BJ (cell line): ENCODE measurements around the gene MTA3. TPM values are rescaled to one million over a fixed set of nuclear protein-coding genes. Genes with fewer than 3 reads are reported as not detected.
A peak's percentile ranks its signal among the peaks of the same experiment; 100 is the strongest.
"Not testable (repeated sequence)": the region's sequence is repeated elsewhere in the genome, so short reads cannot be mapped to it uniquely, and the experiment has no call there.

Experiments
- CTCF ChIA-PET: fragments of 350-600 bp; formaldehyde crosslinking; extraction: SDS; loops from one replicate; lab custom pipeline; 2021; ENCODE audit warnings: antibody characterized with exemption, inconsistent platforms; lab: Yijun Ruan, JAX
- POLR2A ChIA-PET: fragments of 300-600 bp; sonication (Branson Sonifier 250); formaldehyde crosslinking; extraction: SDS; loops from one replicate; lab custom pipeline; 2021; ENCODE audit warnings: antibody characterized with exemption; lab: Charles Lee
- DNase-seq: peaks from one replicate; pipeline ENCODE4 v3.0.0-alpha.2; 2011; ENCODE audit warnings: low read depth
- H3K27me3 ChIP-seq: 2 replicates; pipeline ENCODE4 v1.6.0; 2011; ENCODE audit warnings: low read length; ENCODE audit not compliant: control insufficient read depth, insufficient read depth
- H3K36me3 ChIP-seq: 2 replicates; pipeline ENCODE4 v1.5.1; 2011; ENCODE audit warnings: low read length; ENCODE audit not compliant: control insufficient read depth, insufficient read depth
- H3K4me3 ChIP-seq: 2 replicates; pipeline ENCODE4 v1.5.1; 2011; ENCODE audit warnings: low read depth, mild to moderate bottlenecking, control low read depth, low read length
- polyA plus RNA-seq: library from polyadenylated mRNA; depleted of rRNA; stranded (reverse); fragments of >200 nt; gene quantifications from 2 replicates; pipeline ENCODE4 v1.2.3, GENCODE V29; 2011
- TF ChIP-seq, protein P1 (sequence below): IDR thresholded peaks from 2 replicates; pipeline ENCODE4 v1.5.1; 2011; ENCODE audit warnings: low read depth, mild to moderate bottlenecking, control low read depth, inconsistent platforms, low read length, moderate library complexity; ENCODE audit not compliant: insufficient read depth

The MTA3 gene
- polyA plus RNA-seq, 1 experiment: 23.2 TPM

DNA sequence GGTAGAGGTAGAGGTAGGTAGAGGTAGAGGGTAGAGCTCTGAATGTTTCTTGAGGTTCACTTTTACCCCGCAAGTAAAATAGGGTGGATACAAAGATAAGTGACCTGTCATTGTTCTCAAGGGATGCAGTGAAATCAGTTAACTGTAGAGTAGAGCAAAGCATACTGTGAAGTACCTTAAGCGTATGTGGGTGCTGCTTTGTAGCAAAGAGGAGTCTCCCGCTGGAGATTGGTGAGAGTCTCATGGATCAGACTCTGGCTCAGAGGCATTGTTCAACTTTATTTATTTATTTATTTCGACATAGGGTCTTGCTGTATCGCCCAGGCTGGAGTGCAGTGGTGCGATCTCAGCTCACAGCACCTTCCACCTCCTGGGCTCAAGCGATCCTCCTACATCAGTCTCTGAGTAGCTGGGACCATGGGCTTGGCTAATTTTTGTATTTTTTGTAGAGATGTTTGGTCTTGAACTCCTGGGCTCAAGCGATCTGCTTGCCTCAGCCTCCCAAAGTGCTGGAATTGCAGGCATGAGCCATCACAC is 38.7 kb downstream of the MTA3 start:
- ChIA-PET POLR2A (no interaction called here), CTCF (no interaction called here)
- DNase-seq: no peak
- peaks cover 1% of the 10 kb centered on the region; the same call in 1 of the 2 replicates for H3K36me3 ChIP-seq
- TF ChIP-seq, protein P1, sequence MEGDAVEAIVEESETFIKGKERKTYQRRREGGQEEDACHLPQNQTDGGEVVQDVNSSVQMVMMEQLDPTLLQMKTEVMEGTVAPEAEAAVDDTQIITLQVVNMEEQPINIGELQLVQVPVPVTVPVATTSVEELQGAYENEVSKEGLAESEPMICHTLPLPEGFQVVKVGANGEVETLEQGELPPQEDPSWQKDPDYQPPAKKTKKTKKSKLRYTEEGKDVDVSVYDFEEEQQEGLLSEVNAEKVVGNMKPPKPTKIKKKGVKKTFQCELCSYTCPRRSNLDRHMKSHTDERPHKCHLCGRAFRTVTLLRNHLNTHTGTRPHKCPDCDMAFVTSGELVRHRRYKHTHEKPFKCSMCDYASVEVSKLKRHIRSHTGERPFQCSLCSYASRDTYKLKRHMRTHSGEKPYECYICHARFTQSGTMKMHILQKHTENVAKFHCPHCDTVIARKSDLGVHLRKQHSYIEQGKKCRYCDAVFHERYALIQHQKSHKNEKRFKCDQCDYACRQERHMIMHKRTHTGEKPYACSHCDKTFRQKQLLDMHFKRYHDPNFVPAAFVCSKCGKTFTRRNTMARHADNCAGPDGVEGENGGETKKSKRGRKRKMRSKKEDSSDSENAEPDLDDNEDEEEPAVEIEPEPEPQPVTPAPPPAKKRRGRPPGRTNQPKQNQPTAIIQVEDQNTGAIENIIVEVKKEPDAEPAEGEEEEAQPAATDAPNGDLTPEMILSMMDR: no peak
- no peak overlapping the region for H3K4me3 ChIP-seq
- no peaks in the 10 kb centered on the region for H3K27me3 ChIP-seq

DNA sequence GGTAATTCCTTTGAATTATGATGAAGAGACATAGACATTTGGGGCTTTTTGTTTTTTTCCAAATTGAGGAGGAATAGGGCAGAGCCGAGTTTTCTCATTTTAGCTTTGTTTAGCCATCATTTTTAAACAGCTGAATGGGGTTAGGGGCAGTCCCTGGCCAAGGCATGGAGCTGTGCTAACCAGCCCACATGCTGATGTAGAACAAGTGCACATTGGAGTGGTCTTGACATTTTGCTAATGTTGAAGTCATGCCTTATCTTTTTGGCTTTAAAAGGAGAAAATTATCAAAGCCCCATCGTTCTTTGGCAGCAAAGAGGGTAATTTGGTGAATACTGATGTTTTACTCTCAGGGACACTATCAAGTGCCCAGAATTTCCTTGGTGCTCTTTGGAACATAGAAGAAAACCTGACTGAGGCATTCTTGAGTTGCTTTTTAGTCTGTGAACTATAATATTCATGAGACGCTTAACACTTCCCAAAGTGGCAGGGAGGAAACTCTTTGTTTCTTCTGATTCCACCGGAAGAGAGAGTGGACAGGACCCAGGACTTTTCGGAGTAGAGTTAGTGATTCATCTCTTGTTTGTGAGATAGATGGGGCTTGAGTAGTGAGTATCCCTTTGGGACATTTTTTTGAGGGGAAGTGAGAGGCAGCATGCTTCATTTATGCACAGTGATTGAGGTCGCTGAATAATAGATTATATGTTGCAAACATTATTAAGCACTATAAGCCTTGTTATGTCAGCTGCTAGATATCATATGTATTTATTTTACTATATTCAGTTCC is 45.0 kb downstream of the MTA3 start:
- ChIA-PET POLR2A (no interaction called here), CTCF (interaction anchor here (1.5 kb wide), 1 partner anchor 50 kb away, joined by 4 read pairs; no protein-coding TSS in a partner anchor)
- TF ChIP-seq, protein P1: no peak
- Histone ChIP-seq H3K27me3 (no peaks in the 10 kb centered on the region), H3K36me3 (peaks cover 1% of the 10 kb centered on the region; the same call in 1 of the 2 replicates), H3K4me3 (no peak overlapping the region)
- no peak for DNase-seq

DNA sequence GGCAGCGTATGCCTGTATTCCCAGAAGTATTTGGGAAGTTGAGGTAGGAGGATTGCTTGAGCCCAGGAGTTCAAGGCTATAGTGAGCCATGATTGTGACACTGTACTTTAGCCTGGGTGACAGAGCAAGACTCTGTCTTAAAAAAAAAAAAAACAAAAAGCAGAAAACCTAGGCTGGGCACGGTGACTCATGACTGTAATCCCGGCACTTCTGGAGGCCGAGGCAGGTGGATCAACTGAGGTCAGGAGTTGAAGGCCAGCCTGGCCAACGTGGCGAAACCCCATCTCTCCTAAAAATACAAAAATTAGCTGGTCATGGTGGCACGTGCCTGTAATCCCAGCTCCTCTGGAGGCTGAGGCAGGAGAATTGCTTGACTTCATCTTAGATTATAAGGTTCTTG is 46.4 kb downstream of the MTA3 start:
- CTCF ChIA-PET: no interaction called here
- Histone ChIP-seq H3K27me3 (no peaks in the 10 kb centered on the region), H3K4me3 (no peak overlapping the region), H3K36me3 (peaks cover 1% of the 10 kb centered on the region; the same call in 1 of the 2 replicates)
- POLR2A ChIA-PET: no interaction called here
- DNase-seq: no peak
- TF ChIP-seq, protein P1: no peak

DNA sequence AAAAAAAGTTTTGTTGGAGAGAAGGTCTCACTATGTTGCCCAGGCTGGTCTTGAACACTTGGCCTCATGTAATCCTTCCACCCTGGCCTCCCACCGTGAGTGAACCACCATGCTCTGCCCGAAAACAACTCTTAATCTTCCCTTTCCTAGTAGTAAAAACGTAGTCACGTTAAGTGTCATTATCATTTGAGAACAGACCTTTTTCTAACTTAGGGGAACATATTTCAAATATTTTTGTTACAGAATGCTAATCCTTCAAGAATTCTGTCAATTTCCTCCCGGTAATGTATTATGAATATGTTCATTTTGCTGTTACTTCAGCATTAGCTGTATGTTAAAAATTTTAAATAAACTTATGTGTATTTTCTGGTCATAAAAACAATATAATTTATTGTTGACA is 49.7 kb downstream of the MTA3 start:
- Histone ChIP-seq H3K36me3 (peaks cover 4% of the 10 kb centered on the region), H3K27me3 (no peaks in the 10 kb centered on the region), H3K4me3 (no peak overlapping the region)
- no peak for DNase-seq
- CTCF ChIA-PET: no interaction called here
- TF ChIP-seq, protein P1: no peak
- POLR2A ChIA-PET: no interaction called here

DNA sequence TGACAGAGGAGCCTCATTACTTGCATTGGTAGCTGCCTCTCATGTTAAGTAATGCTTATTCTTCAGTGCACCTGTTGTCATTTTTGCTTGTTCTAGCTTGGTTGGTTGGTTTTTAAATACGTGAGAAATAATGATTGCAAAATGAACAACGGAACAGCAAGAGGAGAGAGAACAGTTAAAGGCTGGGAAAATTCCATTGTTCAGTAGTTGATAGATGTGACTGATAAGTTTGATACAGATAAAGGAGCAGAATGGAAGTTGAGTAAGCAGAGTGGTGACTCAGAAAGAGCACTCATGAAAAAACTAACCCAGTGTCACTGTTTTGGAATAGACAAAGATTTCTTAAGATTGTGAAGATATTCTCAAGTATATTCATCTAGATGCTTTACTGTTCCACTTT is 50.5 kb downstream of the MTA3 start:
- Histone ChIP-seq H3K36me3 (peaks cover 4% of the 10 kb centered on the region), H3K4me3 (no peak overlapping the region), H3K27me3 (no peaks in the 10 kb centered on the region)
- peak; percentile 26 for DNase-seq
- ChIA-PET CTCF (no interaction called here), POLR2A (no interaction called here)
- TF ChIP-seq, protein P1: no peak

DNA sequence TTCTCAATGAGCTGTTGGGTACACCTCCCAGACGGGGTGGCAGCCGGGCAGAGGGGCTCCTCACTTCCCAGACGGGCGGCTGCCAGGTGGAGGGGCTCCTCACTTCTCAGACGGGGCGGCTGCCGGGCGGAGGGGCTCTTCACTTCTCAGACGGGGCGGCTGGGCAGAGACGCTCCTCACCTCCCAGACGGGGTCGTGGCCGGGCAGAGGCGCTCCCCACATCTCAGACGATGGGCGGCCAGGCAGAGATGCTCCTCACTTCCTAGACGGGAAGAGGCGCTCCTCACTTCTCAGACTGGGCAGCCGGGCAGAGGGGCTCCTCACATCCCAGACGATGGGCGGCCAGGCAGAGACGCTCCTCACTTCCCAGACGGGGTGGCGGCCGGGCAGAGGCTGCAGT is 53.2 kb downstream of the MTA3 start:
- H3K4me3 ChIP-seq, DNase-seq, H3K27me3 ChIP-seq, CTCF ChIA-PET, H3K36me3 ChIP-seq, POLR2A ChIA-PET: not testable (repeated sequence)
